HEK293 (cell line): ENCODE data around the gene TBC1D9B.

ENCODE experiments used
- CTCF ChIP-seq: fragments of 450-650 bp; formaldehyde crosslinking; IDR thresholded peaks from 2 replicates; pipeline ENCODE4 v1.5.1; 2016; ENCODE audit warnings: missing biosample characterization, missing genetic modification characterization
- KLF1 ChIP-seq: fragments of 450-650 bp; formaldehyde crosslinking; IDR thresholded peaks from 2 replicates; pipeline ENCODE4 v1.5.1; 2016; ENCODE audit warnings: missing biosample characterization, missing genetic modification characterization
- PRDM1 ChIP-seq: fragments of 450-650 bp; formaldehyde crosslinking; IDR thresholded peaks from 2 replicates; pipeline ENCODE4; 2016; ENCODE audit warnings: missing biosample characterization, missing genetic modification characterization
- REST ChIP-seq: fragments of 450-650 bp; formaldehyde crosslinking; IDR thresholded peaks from 2 replicates; pipeline ENCODE4 v1.5.1; 2016; ENCODE audit warnings: missing biosample characterization, missing genetic modification characterization
- ZFP69B ChIP-seq: fragments of 450-650 bp; formaldehyde crosslinking; IDR thresholded peaks from 2 replicates; pipeline ENCODE4 v1.5.1; 2016; ENCODE audit warnings: missing biosample characterization, missing genetic modification characterization
- ZNF274 ChIP-seq, 2 experiments: fragments of 200-500 bp in 1 of 2; fragments of 450-650 bp in 1 of 2; sonication (Bioruptor generic) in 1 of 2; formaldehyde crosslinking in 1 of 2; IDR thresholded peaks; 2 replicates each; pipeline versions ENCODE4 v1.5.1 to v1.6.1; 2014 to 2016; ENCODE audit warnings: borderline replicate concordance in 1 of 2, inconsistent platforms in 1 of 2, low read length in 1 of 2, missing biosample characterization in 1 of 2, missing genetic modification characterization in 1 of 2
- ZNF558 ChIP-seq: fragments of 450-650 bp; formaldehyde crosslinking; IDR thresholded peaks from 2 replicates; pipeline ENCODE4 v1.5.1; 2016; ENCODE audit warnings: missing biosample characterization, missing genetic modification characterization
- ZNF561 ChIP-seq: fragments of 450-650 bp; IDR thresholded peaks from 2 replicates; pipeline ENCODE4 v1.5.1; 2018; ENCODE audit warnings: missing biosample characterization, missing genetic modification characterization, borderline replicate concordance
- ZNF660 ChIP-seq: fragments of 450-650 bp; IDR thresholded peaks from 2 replicates; pipeline ENCODE4 v1.5.1; 2018; ENCODE audit warnings: missing biosample characterization, mild to moderate bottlenecking, missing genetic modification characterization
- ZSCAN16 ChIP-seq: fragments of 450-650 bp; formaldehyde crosslinking; IDR thresholded peaks from 2 replicates; pipeline ENCODE4 v1.5.1; 2016; ENCODE audit warnings: missing biosample characterization, missing genetic modification characterization
- TF ChIP-seq, protein P1 (sequence below): sonication (generic); formaldehyde crosslinking; IDR thresholded peaks from 2 replicates; pipeline ENCODE4 v1.8.1; 2022; ENCODE audit warnings: mild to moderate bottlenecking, moderate library complexity, missing genetic modification reagents
- TF ChIP-seq, protein P2 (sequence below): fragments of 450-650 bp; formaldehyde crosslinking; IDR thresholded peaks from 2 replicates; pipeline ENCODE4 v1.5.1; 2016; ENCODE audit warnings: missing biosample characterization, missing genetic modification characterization

DNA sequence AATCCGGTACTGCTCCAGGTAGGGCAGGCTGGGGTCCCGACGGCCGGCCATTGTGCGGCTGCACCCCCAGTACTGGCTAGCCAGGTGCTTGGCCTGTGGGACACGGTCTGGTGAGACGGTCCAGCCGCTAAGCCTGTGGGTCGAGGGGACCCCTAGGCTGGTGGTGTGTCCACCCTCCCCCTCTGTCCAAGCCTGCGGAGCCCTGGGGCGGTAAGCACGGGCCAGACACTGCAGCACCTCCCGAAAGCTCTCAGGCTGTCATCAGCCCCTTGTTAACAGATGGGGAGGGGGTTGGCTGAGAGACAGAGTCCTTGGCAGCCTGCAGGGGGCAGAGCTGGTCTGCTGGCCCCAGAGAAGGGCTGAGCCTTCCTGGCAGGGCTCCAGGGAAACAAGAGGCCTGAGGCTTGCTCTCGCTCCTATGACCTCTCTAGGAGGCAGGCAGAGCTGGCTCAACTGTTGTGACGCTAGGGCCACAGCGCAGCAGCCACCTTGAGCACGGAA is 37.2 kb downstream of the TBC1D9B start:
- TF ChIP-seq CTCF (tag by site-specific recombination) (no peak), ZFP69B (tag by site-specific recombination) (no peak), ZNF274 (IDR thresholded peaks at IDR 0.05; ENCODE audit: low read length) (no peak), ZNF274 (tag by site-specific recombination; IDR thresholded peaks at IDR 0.05; ENCODE audit: borderline replicate concordance) (no peak), REST (tag by site-specific recombination) (no peak), ZSCAN16 (no peak), PRDM1 (tag by site-specific recombination) (no peak), ZNF558 (no peak), ZNF561 (tag by site-specific recombination) (no peak), KLF1 (tag by site-specific recombination) (no peak), ZNF660 (no peak)
- TF ChIP-seq, protein P1, sequence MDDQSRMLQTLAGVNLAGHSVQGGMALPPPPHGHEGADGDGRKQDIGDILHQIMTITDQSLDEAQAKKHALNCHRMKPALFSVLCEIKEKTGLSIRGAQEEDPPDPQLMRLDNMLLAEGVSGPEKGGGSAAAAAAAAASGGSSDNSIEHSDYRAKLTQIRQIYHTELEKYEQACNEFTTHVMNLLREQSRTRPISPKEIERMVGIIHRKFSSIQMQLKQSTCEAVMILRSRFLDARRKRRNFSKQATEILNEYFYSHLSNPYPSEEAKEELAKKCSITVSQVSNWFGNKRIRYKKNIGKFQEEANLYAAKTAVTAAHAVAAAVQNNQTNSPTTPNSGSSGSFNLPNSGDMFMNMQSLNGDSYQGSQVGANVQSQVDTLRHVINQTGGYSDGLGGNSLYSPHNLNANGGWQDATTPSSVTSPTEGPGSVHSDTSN (CRISPR knock-in tag): no peak
- TF ChIP-seq, protein P2, sequence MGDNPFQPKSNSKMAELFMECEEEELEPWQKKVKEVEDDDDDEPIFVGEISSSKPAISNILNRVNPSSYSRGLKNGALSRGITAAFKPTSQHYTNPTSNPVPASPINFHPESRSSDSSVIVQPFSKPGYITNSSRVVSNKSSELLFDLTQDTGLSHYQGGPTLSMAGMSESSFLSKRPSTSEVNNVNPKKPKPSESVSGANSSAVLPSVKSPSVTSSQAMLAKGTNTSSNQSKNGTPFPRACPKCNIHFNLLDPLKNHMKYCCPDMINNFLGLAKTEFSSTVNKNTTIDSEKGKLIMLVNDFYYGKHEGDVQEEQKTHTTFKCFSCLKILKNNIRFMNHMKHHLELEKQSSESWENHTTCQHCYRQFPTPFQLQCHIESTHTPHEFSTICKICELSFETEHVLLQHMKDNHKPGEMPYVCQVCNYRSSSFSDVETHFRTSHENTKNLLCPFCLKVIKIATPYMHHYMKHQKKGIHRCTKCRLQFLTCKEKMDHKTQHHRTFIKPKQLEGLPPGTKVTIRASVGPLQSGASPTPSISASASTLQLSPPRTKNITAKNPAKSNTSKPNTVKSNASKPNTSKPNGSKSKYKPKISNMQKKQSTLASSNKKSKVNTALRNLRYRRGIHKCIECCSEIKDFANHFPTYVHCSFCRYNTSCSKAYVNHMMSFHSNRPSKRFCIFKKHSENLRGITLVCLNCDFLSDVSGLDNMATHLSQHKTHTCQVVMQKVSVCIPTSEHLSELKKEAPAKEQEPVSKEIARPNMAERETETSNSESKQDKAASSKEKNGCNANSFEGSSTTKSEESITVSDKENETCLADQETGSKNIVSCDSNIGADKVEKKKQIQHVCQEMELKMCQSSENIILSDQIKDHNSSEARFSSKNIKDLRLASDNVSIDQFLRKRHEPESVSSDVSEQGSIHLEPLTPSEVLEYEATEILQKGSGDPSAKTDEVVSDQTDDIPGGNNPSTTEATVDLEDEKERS (tag by site-specific recombination): no peak
